ENCODE data around the gene ERC2. TPM values are rescaled to one million over a fixed set of nuclear protein-coding genes. Genes with fewer than 3 reads are reported as not detected.

Gene ERC2
- total RNA-seq, 1 experiment from 2014 or later, result 0.77 TPM

GRCh38 chr3:55556619-55557537 is 911.4 kb downstream of the ERC2 start:
- Histone ChIP-seq H3K9ac (ENCODE audit: low read length) (no peak overlapping the region), H3K9me3 (ENCODE audit: low read length) (no peaks in the 10 kb centered on the region), H3K79me2 (ENCODE audit: low read length) (no peaks in the 10 kb centered on the region), H3K36me3 (ENCODE audit: low read depth, low read length) (no peaks in the 10 kb centered on the region), H3K4me2 (ENCODE audit: low read length) (no peak overlapping the region), H3K27me3 (ENCODE audit: low read length) (no peaks in the 10 kb centered on the region), H3F3A (ENCODE audit: low read length, unreplicated experiment) (no peaks in the 10 kb centered on the region), H4K20me1 (ENCODE audit: low read length) (no peaks in the 10 kb centered on the region), H3K9me2 (replicated peaks; ENCODE audit: low read length) (no peaks in the 10 kb centered on the region), H3K4me1 (ENCODE audit: insufficient read depth, low read length) (no peaks in the 10 kb centered on the region), H3K27ac (ENCODE audit: low read length) (no peak overlapping the region), H3K4me3 (ENCODE audit: low read length) (no peak overlapping the region), H2AFZ (ENCODE audit: low read length) (no peak overlapping the region)
- ChIA-PET POLR2A (ENCODE audit: unreplicated experiment) (no interaction called here), CTCF (no interaction called here)
- BruUV-seq (replicated peaks), result no TSS peak
- intact Hi-C loops (cut with micrococcal nuclease), result no loop called here
- TF ChIP-seq EZH2phosphoT487 (IDR thresholded peaks at IDR 0.05; ENCODE audit: borderline replicate concordance, low read length), result no peak
- TF ChIP-seq EZH2 (IDR thresholded peaks at IDR 0.05; ENCODE audit: low read length, unreplicated experiment), result no peak
- TF ChIP-seq CTCF (conservative IDR thresholded peaks at IDR 0.05; ENCODE audit: low read depth, low read length), result no peak
- peak; percentile 46; the same call in 1 of the 2 replicates for ATAC-seq
- peak; percentile 38 for DNase-seq

GRCh38 chr3:55555873-55556618 is 912.2 kb downstream of the ERC2 start:
- H3K27ac ChIP-seq (ENCODE audit: low read length), result no peak overlapping the region
- H3K36me3 ChIP-seq (ENCODE audit: low read depth, low read length), result no peaks in the 10 kb centered on the region
- intact Hi-C loops (cut with micrococcal nuclease), result no loop called here
- H3K4me3 ChIP-seq (ENCODE audit: low read length), result no peak overlapping the region
- H3K9me3 ChIP-seq (ENCODE audit: low read length), result no peaks in the 10 kb centered on the region
- H3K4me1 ChIP-seq (ENCODE audit: insufficient read depth, low read length), result no peaks in the 10 kb centered on the region
- H3K9me2 ChIP-seq (replicated peaks; ENCODE audit: low read length), result no peaks in the 10 kb centered on the region
- ATAC-seq, result no peak
- CTCF ChIA-PET, result no interaction called here
- no peak for TF ChIP-seq EZH2 (IDR thresholded peaks at IDR 0.05; ENCODE audit: low read length, unreplicated experiment)
- no peak for TF ChIP-seq CTCF (conservative IDR thresholded peaks at IDR 0.05; ENCODE audit: low read depth, low read length)
- no peak for TF ChIP-seq EZH2phosphoT487 (IDR thresholded peaks at IDR 0.05; ENCODE audit: borderline replicate concordance, low read length)
- POLR2A ChIA-PET (ENCODE audit: unreplicated experiment), result no interaction called here
- H3K9ac ChIP-seq (ENCODE audit: low read length), result no peak overlapping the region
- no TSS peak for BruUV-seq (replicated peaks)
- H3K4me2 ChIP-seq (ENCODE audit: low read length), result no peak overlapping the region
- no peaks in the 10 kb centered on the region for H4K20me1 ChIP-seq (ENCODE audit: low read length)
- DNase-seq, result no peak
- H2AFZ ChIP-seq (ENCODE audit: low read length), result no peak overlapping the region
- no peaks in the 10 kb centered on the region for H3K27me3 ChIP-seq (ENCODE audit: low read length)
- H3F3A ChIP-seq (ENCODE audit: low read length, unreplicated experiment), result no peaks in the 10 kb centered on the region
- H3K79me2 ChIP-seq (ENCODE audit: low read length), result no peaks in the 10 kb centered on the region

All from PC-3 (cell line).